ENCODE results near the gene FGF7. TPM values are rescaled to one million over a fixed set of nuclear protein-coding genes. Genes with fewer than 3 reads are reported as not detected.

Gene FGF7
- total RNA-seq, 3 donors from 2014 or later: 33.7 to 178 (median 42.9) TPM

DNA sequence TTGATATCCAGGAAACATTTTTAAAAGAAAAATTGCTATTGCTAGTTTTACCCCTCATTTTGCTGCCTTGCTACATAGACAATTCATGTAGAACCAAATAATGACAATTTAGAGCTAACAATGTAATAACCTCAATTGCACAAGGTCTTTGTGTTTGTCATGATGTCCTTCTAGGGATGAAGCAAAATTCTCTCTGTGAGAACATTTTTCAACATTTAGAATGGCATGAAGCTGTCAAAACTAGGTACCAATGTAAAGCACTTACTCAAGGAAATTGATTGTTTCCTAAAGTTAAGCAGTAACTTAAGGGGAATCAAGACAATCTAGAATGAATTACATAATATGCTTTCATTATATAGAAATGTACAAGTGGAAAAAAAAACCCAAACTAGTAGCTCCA lies 7.9 kb upstream of the FGF7 start:
- Histone ChIP-seq H3K27ac (no peak overlapping the region), H3K4me3 (no peak overlapping the region), H3K4me1 (no peaks in the 10 kb centered on the region), H3K9me3 (no peaks in the 10 kb centered on the region), H3K36me3 (no peaks in the 10 kb centered on the region), H3K27me3 (no peaks in the 10 kb centered on the region)
- no peak for DNase-seq (ENCODE audit: low spot score in 2 of 2)
- TF ChIP-seq, protein P1, sequence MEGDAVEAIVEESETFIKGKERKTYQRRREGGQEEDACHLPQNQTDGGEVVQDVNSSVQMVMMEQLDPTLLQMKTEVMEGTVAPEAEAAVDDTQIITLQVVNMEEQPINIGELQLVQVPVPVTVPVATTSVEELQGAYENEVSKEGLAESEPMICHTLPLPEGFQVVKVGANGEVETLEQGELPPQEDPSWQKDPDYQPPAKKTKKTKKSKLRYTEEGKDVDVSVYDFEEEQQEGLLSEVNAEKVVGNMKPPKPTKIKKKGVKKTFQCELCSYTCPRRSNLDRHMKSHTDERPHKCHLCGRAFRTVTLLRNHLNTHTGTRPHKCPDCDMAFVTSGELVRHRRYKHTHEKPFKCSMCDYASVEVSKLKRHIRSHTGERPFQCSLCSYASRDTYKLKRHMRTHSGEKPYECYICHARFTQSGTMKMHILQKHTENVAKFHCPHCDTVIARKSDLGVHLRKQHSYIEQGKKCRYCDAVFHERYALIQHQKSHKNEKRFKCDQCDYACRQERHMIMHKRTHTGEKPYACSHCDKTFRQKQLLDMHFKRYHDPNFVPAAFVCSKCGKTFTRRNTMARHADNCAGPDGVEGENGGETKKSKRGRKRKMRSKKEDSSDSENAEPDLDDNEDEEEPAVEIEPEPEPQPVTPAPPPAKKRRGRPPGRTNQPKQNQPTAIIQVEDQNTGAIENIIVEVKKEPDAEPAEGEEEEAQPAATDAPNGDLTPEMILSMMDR (IDR thresholded peaks at IDR 0.05): no peak
- intact Hi-C loops (cut with DNase I; ENCODE audit: low total_unique reads): no loop called here

DNA sequence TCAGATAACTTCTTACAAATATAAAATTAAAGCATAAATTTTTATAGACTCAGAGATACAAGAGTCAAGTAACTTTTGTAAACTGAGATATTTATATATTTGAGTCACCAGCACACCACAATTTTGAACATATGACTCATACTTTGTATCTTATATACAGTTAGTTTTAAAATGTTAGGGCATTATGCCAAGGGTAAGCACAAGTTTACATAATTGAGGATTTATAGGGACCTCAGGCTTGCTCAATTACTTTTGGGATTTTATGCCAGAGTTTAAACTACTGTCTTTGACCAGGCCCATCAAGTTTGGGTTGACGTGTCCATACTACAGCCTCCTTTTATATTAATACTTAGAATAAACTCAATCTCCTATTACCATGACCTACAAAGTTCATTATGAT lies 7.4 kb upstream of the FGF7 start:
- Histone ChIP-seq H3K36me3 (no peaks in the 10 kb centered on the region), H3K27me3 (no peaks in the 10 kb centered on the region), H3K27ac (no peak overlapping the region), H3K4me3 (no peak overlapping the region), H3K9me3 (no peaks in the 10 kb centered on the region), H3K4me1 (no peaks in the 10 kb centered on the region)
- DNase-seq (ENCODE audit: low spot score in 2 of 2): no peak
- TF ChIP-seq POLR2AphosphoS5 (IDR thresholded peaks at IDR 0.05) (no peak), POLR2A (IDR thresholded peaks at IDR 0.05) (no peak)
- TF ChIP-seq, protein P1 (IDR thresholded peaks at IDR 0.05): no peak
- intact Hi-C loops (cut with DNase I; ENCODE audit: low total_unique reads): no loop called here

DNA sequence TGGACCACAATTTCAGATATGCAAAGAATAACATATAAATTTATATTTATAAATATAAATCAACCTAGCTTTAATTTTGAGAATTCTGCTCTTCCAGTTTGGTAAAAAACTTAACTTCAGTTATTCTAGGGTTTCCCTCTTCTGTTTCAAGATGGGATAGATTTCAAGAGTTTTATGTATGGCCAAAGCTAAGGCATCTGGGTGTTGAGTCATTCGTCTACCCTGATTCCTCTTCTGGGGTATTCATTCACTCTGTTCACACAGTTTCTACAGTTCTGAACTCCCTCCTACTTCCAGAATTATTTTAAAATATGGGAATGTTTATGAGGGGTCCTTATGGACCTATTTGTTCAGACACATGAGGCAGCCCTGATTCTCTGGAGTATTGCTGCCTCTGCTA lies 4.2 kb upstream of the FGF7 start:
- intact Hi-C loops (cut with DNase I; ENCODE audit: low total_unique reads): no loop called here
- Histone ChIP-seq H3K27me3 (no peaks in the 10 kb centered on the region), H3K9me3 (no peaks in the 10 kb centered on the region), H3K36me3 (no peaks in the 10 kb centered on the region), H3K27ac (no peak overlapping the region), H3K4me1 (no peaks in the 10 kb centered on the region), H3K4me3 (no peak overlapping the region)
- TF ChIP-seq POLR2A (IDR thresholded peaks at IDR 0.05): no peak
- TF ChIP-seq POLR2AphosphoS5 (IDR thresholded peaks at IDR 0.05): no peak
- TF ChIP-seq, protein P1 (IDR thresholded peaks at IDR 0.05): no peak
- no peak for DNase-seq (ENCODE audit: low spot score in 2 of 2)

DNA sequence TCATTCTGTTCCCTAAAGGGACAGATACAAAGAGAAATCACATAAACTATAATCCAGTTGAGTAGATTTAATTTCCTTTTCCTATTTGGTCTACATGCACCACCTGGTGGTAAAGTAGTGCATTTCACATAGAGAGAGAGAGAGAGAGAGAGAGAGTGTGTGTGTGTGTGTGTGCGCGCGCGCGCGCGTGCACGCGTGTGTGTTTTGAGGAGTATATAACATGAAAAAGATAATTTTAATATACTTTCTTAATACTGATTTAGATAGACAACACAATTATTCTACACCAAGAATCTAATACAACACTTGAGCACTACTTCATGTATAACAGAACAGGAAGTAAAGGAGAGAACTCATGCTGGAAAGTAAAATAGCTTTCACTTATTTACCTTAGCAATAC lies 1.1 kb upstream of the FGF7 start:
- DNase-seq (ENCODE audit: low spot score in 2 of 2): no peak
- H3K36me3 ChIP-seq: no peaks in the 10 kb centered on the region
- no peaks in the 10 kb centered on the region for H3K27me3 ChIP-seq
- intact Hi-C loops (cut with DNase I; ENCODE audit: low total_unique reads): no loop called here
- TF ChIP-seq, protein P1 (IDR thresholded peaks at IDR 0.05): peak; percentile 90 to 98 (median 95)
- TF ChIP-seq POLR2A (IDR thresholded peaks at IDR 0.05) (no peak), POLR2AphosphoS5 (IDR thresholded peaks at IDR 0.05) (no peak)
- H3K9me3 ChIP-seq: no peaks in the 10 kb centered on the region
- H3K27ac ChIP-seq: peak overlapping the region in 1 of 2 donors; percentile 76
- no peaks in the 10 kb centered on the region for H3K4me1 ChIP-seq
- H3K4me3 ChIP-seq: peak overlapping the region; percentile 23 to 67 (median 35)

DNA sequence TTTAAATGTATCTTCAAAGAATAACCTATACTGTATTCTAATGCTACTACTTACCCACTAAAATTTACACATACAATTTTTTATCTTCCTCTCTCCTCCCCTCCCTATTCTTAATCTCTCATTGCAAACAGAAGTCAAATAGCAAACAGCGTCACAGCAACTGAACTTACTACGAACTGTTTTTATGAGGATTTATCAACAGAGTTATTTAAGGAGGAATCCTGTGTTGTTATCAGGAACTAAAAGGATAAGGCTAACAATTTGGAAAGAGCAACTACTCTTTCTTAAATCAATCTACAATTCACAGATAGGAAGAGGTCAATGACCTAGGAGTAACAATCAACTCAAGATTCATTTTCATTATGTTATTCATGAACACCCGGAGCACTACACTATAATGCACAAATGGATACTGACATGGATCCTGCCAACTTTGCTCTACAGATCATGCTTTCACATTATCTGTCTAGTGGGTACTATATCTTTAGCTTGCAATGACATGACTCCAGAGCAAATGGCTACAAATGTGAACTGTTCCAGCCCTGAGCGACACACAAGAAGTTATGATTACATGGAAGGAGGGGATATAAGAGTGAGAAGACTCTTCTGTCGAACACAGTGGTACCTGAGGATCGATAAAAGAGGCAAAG lies 984 bp downstream of the FGF7 start:
- peak overlapping the region; percentile 35 to 67 (median 39) for H3K4me3 ChIP-seq
- no peaks in the 10 kb centered on the region for H3K4me1 ChIP-seq
- TF ChIP-seq POLR2A (IDR thresholded peaks at IDR 0.05) (no peak), POLR2AphosphoS5 (IDR thresholded peaks at IDR 0.05) (no peak)
- TF ChIP-seq, protein P1 (IDR thresholded peaks at IDR 0.05): no peak
- no peaks in the 10 kb centered on the region for H3K9me3 ChIP-seq
- peak overlapping the region; percentile 4 to 76 for H3K27ac ChIP-seq
- DNase-seq (ENCODE audit: low spot score in 2 of 2): no peak
- intact Hi-C loops (cut with DNase I; ENCODE audit: low total_unique reads): no loop called here
- H3K27me3 ChIP-seq: no peaks in the 10 kb centered on the region
- H3K36me3 ChIP-seq: no peaks in the 10 kb centered on the region

Data from breast epithelium (tissue), 4 donors.